PC-3 (cell line): Measurements from ENCODE around the gene DYNC1I1. TPM values are rescaled to one million over a fixed set of nuclear protein-coding genes. Genes with fewer than 3 reads are reported as not detected.
"Not testable (repeated sequence)": the region's sequence is repeated elsewhere in the genome, so short reads cannot be mapped to it uniquely, and the experiment has no call there.

Experiments used
- ATAC-seq: fragments of 200-7000 bp; cut with Tn5 transposase; 2 replicates; pipeline ENCODE4 v1.9.1; 2020; ENCODE audit warnings: mild to moderate bottlenecking, moderate library complexity
- BruUV-seq: library from RNA; stranded (reverse); fragments of 400-500 nt; replicated peaks from 2 replicates; lab custom pipeline; 2021; lab: Mats Ljungman, UMichigan
- CTCF ChIA-PET: fragments of 300-600 bp; sonication (Branson Sonifier 250); formaldehyde crosslinking; loops from one replicate; lab custom pipeline; 2022; ENCODE audit warnings: antibody characterized with exemption; lab: Charles Lee
- POLR2A ChIA-PET: fragments of 300-600 bp; sonication (Branson Sonifier 250); formaldehyde crosslinking; loops from one replicate; lab custom pipeline; 2022; ENCODE audit warnings: antibody characterized with exemption; ENCODE audit not compliant: unreplicated experiment; lab: Charles Lee
- DNase-seq: peaks from one replicate; pipeline ENCODE4 v3.0.0-alpha.2; 2015
- H2AFZ ChIP-seq: fragments of 300-600 bp; sonication (generic); 2 replicates; pipeline ENCODE4 v1.6.0; 2016; ENCODE audit warnings: antibody characterized with exemption, low read length
- H3F3A ChIP-seq: fragments of 300-600 bp; sonication (generic); one replicate; pipeline ENCODE4 v1.6.0; 2017; ENCODE audit warnings: antibody characterized with exemption, low read length, control low read depth, mild to moderate bottlenecking; ENCODE audit not compliant: unreplicated experiment
- H3K27ac ChIP-seq: fragments of 300-600 bp; sonication (generic); 2 replicates; pipeline ENCODE4 v1.5.1; 2016; ENCODE audit warnings: mild to moderate bottlenecking, low read length
- H3K27me3 ChIP-seq: fragments of 300-600 bp; sonication (generic); 2 replicates; pipeline ENCODE4 v1.6.1; 2016; ENCODE audit warnings: low read length, mixed read lengths
- H3K36me3 ChIP-seq: fragments of 300-600 bp; sonication (generic); 2 replicates; pipeline ENCODE4 v1.6.1; 2016; ENCODE audit warnings: low read depth, mixed run types, low read length, mixed read lengths
- H3K4me1 ChIP-seq: fragments of 300-600 bp; sonication (generic); 2 replicates; pipeline ENCODE4 v1.5.1; 2016; ENCODE audit warnings: low read length; ENCODE audit not compliant: insufficient read depth
- H3K4me2 ChIP-seq: fragments of 300-600 bp; sonication (generic); 2 replicates; pipeline ENCODE4 v1.6.0; 2016; ENCODE audit warnings: low read length
- H3K4me3 ChIP-seq: fragments of 300-600 bp; sonication (generic); 2 replicates; pipeline ENCODE4 v1.5.1; 2016; ENCODE audit warnings: mild to moderate bottlenecking, low read length, mixed read lengths
- H3K79me2 ChIP-seq: fragments of 300-600 bp; sonication (generic); 2 replicates; pipeline ENCODE4 v1.6.1; 2017; ENCODE audit warnings: low read length, mixed read lengths
- H3K9ac ChIP-seq: fragments of 300-600 bp; sonication (generic); 2 replicates; pipeline ENCODE4 v1.6.0; 2016; ENCODE audit warnings: mild to moderate bottlenecking, low read length
- H3K9me2 ChIP-seq: fragments of 300-600 bp; sonication (generic); replicated peaks from 2 replicates; pipeline ENCODE4 v1.6.1; 2016; ENCODE audit warnings: mixed run types, low read length, mixed read lengths
- H3K9me3 ChIP-seq: fragments of 300-600 bp; sonication (generic); 2 replicates; pipeline ENCODE4 v1.6.1; 2016; ENCODE audit warnings: low read length, mixed read lengths
- H4K20me1 ChIP-seq: fragments of 300-600 bp; sonication (generic); 2 replicates; pipeline ENCODE4 v1.6.1; 2016; ENCODE audit warnings: low read length, mixed read lengths
- CTCF ChIP-seq: fragments of 300-600 bp; sonication (generic); conservative IDR thresholded peaks from 2 replicates; pipeline ENCODE4 v1.5.1; 2017; ENCODE audit warnings: antibody characterized with exemption, low read depth, mild to moderate bottlenecking, low read length
- EZH2 ChIP-seq: fragments of 300-600 bp; sonication (generic); IDR thresholded peaks from one replicate; pipeline ENCODE4 v1.6.1; 2017; ENCODE audit warnings: antibody characterized with exemption, mild to moderate bottlenecking, low read length; ENCODE audit not compliant: unreplicated experiment
- EZH2phosphoT487 ChIP-seq: fragments of 300-600 bp; sonication (generic); IDR thresholded peaks from 2 replicates; pipeline ENCODE4 v1.6.1; 2018; ENCODE audit warnings: mild to moderate bottlenecking, antibody characterized with exemption, low read length, borderline replicate concordance
- intact Hi-C: fragments of 100-400 bp; cut with micrococcal nuclease; formaldehyde crosslinking; loops from 2 replicates; pipeline ENCODE4 v1.9.0; 2023
- total RNA-seq: library from RNA; depleted of rRNA; stranded (reverse); fragments of >200 nt; gene quantifications from 2 replicates; pipeline ENCODE4 v1.2.3, GENCODE V29; 2014

Gene DYNC1I1
- total RNA-seq, 1 experiment from 2014 or later, result 2.4 TPM

GRCh38 chr7:95933618-95934017, 161.3 kb downstream of the DYNC1I1 start:
- Histone ChIP-seq H2AFZ (no peak overlapping the region), H3K27ac (no peak overlapping the region), H3K4me2 (no peak overlapping the region), H3K4me1 (no peaks in the 10 kb centered on the region), H3F3A (no peaks in the 10 kb centered on the region), H3K9me3 (no peaks in the 10 kb centered on the region), H3K9me2 (no peaks in the 10 kb centered on the region), H3K79me2 (no peaks in the 10 kb centered on the region), H3K27me3 (no peaks in the 10 kb centered on the region), H3K4me3 (no peak overlapping the region), H3K9ac (no peak overlapping the region), H4K20me1 (no peaks in the 10 kb centered on the region), H3K36me3 (no peaks in the 10 kb centered on the region)
- no peak for ATAC-seq
- POLR2A ChIA-PET, result interaction anchor here (0.6 kb wide), 1 partner anchor 734 kb away, joined by 4 read pairs; no protein-coding TSS in a partner anchor
- CTCF ChIA-PET, result no interaction called here
- TF ChIP-seq EZH2, result no peak
- TF ChIP-seq CTCF, result no peak
- TF ChIP-seq EZH2phosphoT487, result no peak
- DNase-seq, result no peak
- intact Hi-C loops, result no loop called here
- BruUV-seq, result no TSS peak

- H3K79me2 ChIP-seq, H3K27me3 ChIP-seq, H3K4me3 ChIP-seq, intact Hi-C loops, H3K9ac ChIP-seq, H3K36me3 ChIP-seq, H3K4me1 ChIP-seq, H4K20me1 ChIP-seq, CTCF ChIA-PET, H2AFZ ChIP-seq, H3K9me3 ChIP-seq, BruUV-seq, DNase-seq, H3K9me2 ChIP-seq, POLR2A ChIA-PET, ATAC-seq, H3F3A ChIP-seq, H3K4me2 ChIP-seq, H3K27ac ChIP-seq: not testable (repeated sequence)
These were observed 172.5 kb downstream of the DYNC1I1 start for GRCh38 chr7:95944867-95945266.

- H3K27ac ChIP-seq, result no peak overlapping the region
- DNase-seq, result peak; percentile 34
- POLR2A ChIA-PET, result no interaction called here
These were observed 178.3 kb downstream of the DYNC1I1 start for GRCh38 chr7:95950698-95951097.

More at GRCh38 chr7:95950698-95951097, 178.3 kb downstream of the DYNC1I1 start:
- Histone ChIP-seq H2AFZ (no peak overlapping the region), H3K36me3 (no peaks in the 10 kb centered on the region), H3K27me3 (no peaks in the 10 kb centered on the region), H3F3A (no peaks in the 10 kb centered on the region), H3K9me3 (no peaks in the 10 kb centered on the region), H4K20me1 (no peaks in the 10 kb centered on the region), H3K4me2 (no peak overlapping the region), H3K9me2 (no peaks in the 10 kb centered on the region), H3K79me2 (no peaks in the 10 kb centered on the region), H3K4me1 (peaks cover 9% of the 10 kb centered on the region; the same call in 1 of the 2 replicates), H3K9ac (no peak overlapping the region), H3K4me3 (no peak overlapping the region)
- no peak for TF ChIP-seq CTCF
- TF ChIP-seq EZH2, result no peak
- no peak for TF ChIP-seq EZH2phosphoT487
- CTCF ChIA-PET, result no interaction called here
- ATAC-seq, result peak; percentile 22; the same call in 1 of the 2 replicates
- intact Hi-C loops, result no loop called here
- BruUV-seq, result no TSS peak
